ENCODE data around the gene GRIK1.

The GRIK1 gene

GRCh38 chr21:29909571-29909970 is 30.2 kb downstream of the GRIK1 start:
- no peak for DNase-seq (ENCODE audit: low read depth)

GRCh38 chr21:29904359-29905282 is 35.2 kb downstream of the GRIK1 start:
- peak; percentile 8 for DNase-seq (ENCODE audit: low read depth)

- DNase-seq (ENCODE audit: low read depth) = no peak
Observed at GRCh38 chr21:29896884-29897283, 42.9 kb downstream of the GRIK1 start.

- no peak for DNase-seq (ENCODE audit: low read depth)
Observed at GRCh38 chr21:29893687-29894086, 46.1 kb downstream of the GRIK1 start.

- no peak for DNase-seq (ENCODE audit: low read depth)
Observed at GRCh38 chr21:29892379-29892778, 47.4 kb downstream of the GRIK1 start.

- no peak for DNase-seq (ENCODE audit: low read depth)
Observed at GRCh38 chr21:29888437-29888836, 51.4 kb downstream of the GRIK1 start.

- DNase-seq (ENCODE audit: low read depth) = no peak
Observed at GRCh38 chr21:29887313-29888009, 52.3 kb downstream of the GRIK1 start.

- no peak for DNase-seq (ENCODE audit: low read depth)
Observed at GRCh38 chr21:29885491-29885890, 54.3 kb downstream of the GRIK1 start.

- DNase-seq (ENCODE audit: low read depth) = no peak
Observed at GRCh38 chr21:29875873-29876272, 63.9 kb downstream of the GRIK1 start.

- DNase-seq (ENCODE audit: low read depth) = no peak
Observed at GRCh38 chr21:29875036-29875716, 64.6 kb downstream of the GRIK1 start.

- DNase-seq (ENCODE audit: low read depth) = no peak
Observed at GRCh38 chr21:29873908-29874307, 65.9 kb downstream of the GRIK1 start.

GRCh38 chr21:29870814-29871213 is 69.0 kb downstream of the GRIK1 start:
- no peak for DNase-seq (ENCODE audit: low read depth)

- DNase-seq (ENCODE audit: low read depth) = no peak
Observed at GRCh38 chr21:29867796-29868195, 72.0 kb downstream of the GRIK1 start.

- no peak for DNase-seq (ENCODE audit: low read depth)
Observed at GRCh38 chr21:29860346-29860745, 79.5 kb downstream of the GRIK1 start.

- DNase-seq (ENCODE audit: low read depth) = no peak
Observed at GRCh38 chr21:29857150-29857549, 82.6 kb downstream of the GRIK1 start.

- no peak for DNase-seq (ENCODE audit: low read depth)
Observed at GRCh38 chr21:29854795-29855194, 85.0 kb downstream of the GRIK1 start.

GRCh38 chr21:29851611-29852010 is 88.2 kb downstream of the GRIK1 start:
- no peak for DNase-seq (ENCODE audit: low read depth)

- peak; percentile 23 for DNase-seq (ENCODE audit: low read depth)
Observed at GRCh38 chr21:29849735-29850176, 90.0 kb downstream of the GRIK1 start.

GRCh38 chr21:29843804-29844203 is 96.0 kb downstream of the GRIK1 start:
- no peak for DNase-seq (ENCODE audit: low read depth)

GRCh38 chr21:29834617-29835016 is 105.2 kb downstream of the GRIK1 start:
- DNase-seq (ENCODE audit: low read depth) = no peak

GRCh38 chr21:29832217-29832616 is 107.6 kb downstream of the GRIK1 start:
- no peak for DNase-seq (ENCODE audit: low read depth)

- no peak for DNase-seq (ENCODE audit: low read depth)
Observed at GRCh38 chr21:29829564-29830275, 110.1 kb downstream of the GRIK1 start.

Data from non-pigmented ciliary epithelial cell (primary cell).